H1 (cell line): ENCODE measurements around the gene MITF. TPM values are rescaled to one million over a fixed set of nuclear protein-coding genes. Genes with fewer than 3 reads are reported as not detected.

Experiments used
- CTCF ChIA-PET: fragments of 300-600 bp; sonication (Branson Sonifier 250); formaldehyde crosslinking; loops from one replicate; lab custom pipeline; 2021; ENCODE audit not compliant: partially characterized antibody; lab: Charles Lee
- POLR2A ChIA-PET: fragments of 300-600 bp; sonication (Branson Sonifier 250); formaldehyde crosslinking; loops from one replicate; lab custom pipeline; 2021; ENCODE audit warnings: inconsistent platforms; ENCODE audit not compliant: partially characterized antibody; lab: Charles Lee
- DNase-seq, 2 experiments: peaks; one replicate each; pipeline versions ENCODE4 v3.0.0 to v3.0.0-alpha.2; 2010 to 2022; ENCODE audit warnings: low spot score in 2 of 2, low read depth in 1 of 2, mixed read lengths in 1 of 2
- FAIRE-seq: peaks from 2 replicates; lab custom pipeline; 2011; peaks lifted over from hg19 to GRCh38; lab: Jason Lieb, UNC
- H2AFZ ChIP-seq: 2 replicates; pipeline ENCODE4 v1.8.1; 2012; ENCODE audit warnings: low read length, inconsistent platforms
- H2AK5ac ChIP-seq: 2 replicates; pipeline ENCODE4 v1.6.1; 2013; ENCODE audit warnings: low read depth, low read length
- H2BK120ac ChIP-seq: replicated peaks from 2 replicates; pipeline ENCODE3; 2013; ENCODE audit warnings: low read depth, low read length, inconsistent platforms
- H2BK12ac ChIP-seq: 2 replicates; pipeline ENCODE4 v1.6.1; 2013; ENCODE audit warnings: low read depth, low read length
- H2BK15ac ChIP-seq: 2 replicates; pipeline ENCODE4 v1.6.1; 2013; ENCODE audit warnings: low read length
- H2BK20ac ChIP-seq: 2 replicates; pipeline ENCODE4 v1.6.1; 2013; ENCODE audit warnings: low read length
- H2BK5ac ChIP-seq: 2 replicates; pipeline ENCODE4 v1.6.1; 2013; ENCODE audit warnings: low read depth, low read length
- H3K14ac ChIP-seq: 2 replicates; pipeline ENCODE4 v1.6.1; 2013; ENCODE audit warnings: inconsistent platforms; ENCODE audit not compliant: insufficient read length
- H3K18ac ChIP-seq: 2 replicates; pipeline ENCODE4 v1.6.1; 2013; ENCODE audit warnings: low read length; ENCODE audit errors: extremely low read depth
- H3K23ac ChIP-seq: 2 replicates; pipeline ENCODE4 v1.6.1; 2013; ENCODE audit warnings: inconsistent platforms; ENCODE audit not compliant: insufficient read length
- H3K23me2 ChIP-seq: 2 replicates; pipeline ENCODE4 v1.6.1; 2013; ENCODE audit warnings: low read depth, low read length
- H3K27ac ChIP-seq: 2 replicates; pipeline ENCODE4 v1.6.1; 2011; ENCODE audit warnings: low read depth, low read length, inconsistent platforms
- H3K27me3 ChIP-seq, 4 experiments: replicated peaks in 1 of 4; 1 replicate in 1 of 4; 2 replicates in 3 of 4; pipeline versions ENCODE4 v1.6.1 to v1.8.1; 2011 to 2013; ENCODE audit warnings: low read length in 3 of 4, mild to moderate bottlenecking in 3 of 4, inconsistent platforms in 2 of 4, mixed read lengths in 2 of 4, moderate library complexity in 1 of 4; ENCODE audit not compliant: control insufficient read depth in 3 of 4, insufficient read depth in 3 of 4; ENCODE audit errors: extremely low read depth in 1 of 4
- H3K36me3 ChIP-seq, 4 experiments: 2 replicates each; pipeline versions ENCODE4 v1.6.1 to v1.8.1; 2011 to 2013; ENCODE audit warnings: mild to moderate bottlenecking in 4 of 4, low read length in 3 of 4, moderate library complexity in 2 of 4, control low read depth in 1 of 4, inconsistent platforms in 1 of 4; ENCODE audit not compliant: insufficient read depth in 4 of 4, control insufficient read depth in 2 of 4
- H3K4ac ChIP-seq: replicated peaks from 2 replicates; pipeline ENCODE3; 2013; ENCODE audit warnings: low read length, low read depth, mixed read lengths, inconsistent platforms; ENCODE audit not compliant: insufficient read length
- H3K4me1 ChIP-seq, 4 experiments: replicated peaks in 1 of 4; 1 replicate in 1 of 4; 2 replicates in 3 of 4; pipeline versions ENCODE4 v1.6.1 to v1.8.1; 2011 to 2013; ENCODE audit warnings: low read length in 3 of 4, inconsistent platforms in 2 of 4, mixed read lengths in 1 of 4; ENCODE audit not compliant: insufficient read depth in 4 of 4, control insufficient read depth in 3 of 4
- H3K4me2 ChIP-seq, 2 experiments: 2 replicates each; pipeline versions ENCODE4 v1.6.1 to v1.8.1; 2011 to 2013; ENCODE audit warnings: low read depth in 2 of 2, low read length in 2 of 2, control low read depth in 1 of 2, inconsistent platforms in 1 of 2, mild to moderate bottlenecking in 1 of 2; ENCODE audit not compliant: insufficient read depth in 1 of 2
- H3K4me3 ChIP-seq, 4 experiments: fragments of 200-600, 300-600 bp in 1 of 4; sonication (generic), shearing (Covaris generic), sonication (Bioruptor Twin) in 1 of 4; 2 replicates each; pipeline versions ENCODE4 v1.5.1 to v1.8.1; 2011 to 2016; ENCODE audit warnings: low read length in 4 of 4, low read depth in 3 of 4, control low read depth in 2 of 4, inconsistent platforms in 2 of 4, mild to moderate bottlenecking in 2 of 4, mixed read lengths in 1 of 4, moderate library complexity in 1 of 4; ENCODE audit not compliant: insufficient read depth in 2 of 4; ENCODE audit errors: extremely low read depth in 1 of 4
- H3K56ac ChIP-seq: replicated peaks from 2 replicates; pipeline ENCODE3; 2013; ENCODE audit warnings: low read depth, mild to moderate bottlenecking, mixed read lengths, low read length, inconsistent platforms; ENCODE audit not compliant: insufficient read length
- H3K79me1 ChIP-seq: 2 replicates; pipeline ENCODE4 v1.6.1; 2013; ENCODE audit warnings: low read depth, low read length, control low read depth
- H3K79me2 ChIP-seq, 2 experiments: 2 replicates each; pipeline versions ENCODE4 v1.6.1 to v1.8.1; 2012 to 2013; ENCODE audit warnings: low read length in 2 of 2, mild to moderate bottlenecking in 2 of 2, inconsistent platforms in 1 of 2; ENCODE audit not compliant: insufficient read depth in 2 of 2, control insufficient read depth in 1 of 2
- H3K9ac ChIP-seq, 4 experiments: replicated peaks in 1 of 4; 1 replicate in 1 of 4; 2 replicates in 3 of 4; pipeline versions ENCODE4 v1.6.1 to v1.8.1; 2011 to 2013; ENCODE audit warnings: low read depth in 3 of 4, low read length in 3 of 4, control low read depth in 2 of 4, mild to moderate bottlenecking in 2 of 4, moderate library complexity in 2 of 4, inconsistent platforms in 1 of 4; ENCODE audit errors: extremely low read depth in 1 of 4
- H3K9me3 ChIP-seq, 2 experiments: 2 replicates each; pipeline versions ENCODE4 v1.6.1 to v1.8.1; 2012 to 2013; ENCODE audit warnings: mild to moderate bottlenecking in 2 of 2, moderate library complexity in 2 of 2, control low read depth in 1 of 2, inconsistent platforms in 1 of 2, low read depth in 1 of 2, low read length in 1 of 2, mixed read lengths in 1 of 2; ENCODE audit not compliant: insufficient read depth in 2 of 2
- H4K20me1 ChIP-seq, 2 experiments: replicated peaks in 1 of 2; 2 replicates each; pipeline versions ENCODE3 to v1.8.1; 2011 to 2013; ENCODE audit warnings: inconsistent platforms in 2 of 2, low read length in 2 of 2, mild to moderate bottlenecking in 1 of 2; ENCODE audit not compliant: insufficient read depth in 2 of 2, control insufficient read depth in 1 of 2
- H4K5ac ChIP-seq: 2 replicates; pipeline ENCODE4 v1.6.1; 2013; ENCODE audit warnings: low read length, low read depth, mixed read lengths, inconsistent platforms; ENCODE audit not compliant: insufficient read length
- H4K8ac ChIP-seq: 2 replicates; pipeline ENCODE4 v1.8.0; 2013; ENCODE audit warnings: mild to moderate bottlenecking, moderate library complexity, low read length, inconsistent platforms; ENCODE audit not compliant: insufficient read depth; ENCODE audit errors: extremely low read depth
- H4K91ac ChIP-seq: replicated peaks from 2 replicates; pipeline ENCODE3; 2013; ENCODE audit warnings: low read length, mixed read lengths, inconsistent platforms; ENCODE audit not compliant: insufficient read length
- E2F6 ChIP-seq: IDR thresholded peaks from 2 replicates; pipeline ENCODE4 v1.6.1; 2012; ENCODE audit warnings: inconsistent platforms
- WGBS, 2 experiments: shearing (Covaris generic) in 1 of 2; methylation state at CpG; one replicate each; pipeline versions ENCODE4 v1.1.6 to v1.1.7; 2013 to 2015; ENCODE audit warnings: low lambda C conversion rate in 2 of 2, mixed read lengths in 2 of 2, inconsistent platforms in 1 of 2, low coverage in 1 of 2, missing lambda C conversion rate in 1 of 2; ENCODE audit not compliant: insufficient replicate concordance in 2 of 2, insufficient coverage in 1 of 2, insufficient read length in 1 of 2; ENCODE audit errors: extremely low coverage in 1 of 2, missing lambda C conversion rate in 1 of 2; 5-methylcytosine and 5-hydroxymethylcytosine counted together
- polyA plus RNA-seq, 7 experiments: library from polyadenylated mRNA; depleted of rRNA in 3 of 7; stranded (reverse) in 5 of 7; unstranded in 2 of 7; fragments of >200 nt in 5 of 7; fragments of 200-250 nt in 2 of 7; gene quantifications; 1 replicate in 5 of 7; 2 replicates in 1 of 7; 4 replicates in 1 of 7; pipeline versions ENCODE4 v1.2.1 to v1.2.3, GENCODE V29; 2011 to 2013; ENCODE audit warnings: missing spikeins in 2 of 7, mixed read lengths in 2 of 7
- total RNA-seq: library from RNA; stranded (reverse); fragmentation: NEBNext Ultra II Directional; extraction: Animal tissue kit (Norgen Biotek cat#: 25700); gene quantifications from 2 replicates; pipeline ENCODE4 v1.2.1, GENCODE V29; 2021

MITF gene
- total and polyA plus RNA-seq, 2 of the 8 experiments (the other 6 are each of a cell fraction or from before 2014, with no cell fraction given): 0.53 to 1.4 TPM

- POLR2A ChIA-PET: no interaction called here
These were observed 227.9 kb downstream of the MITF start for GRCh38 chr3:69967156-69967555.

More at GRCh38 chr3:69967156-69967555, 227.9 kb downstream of the MITF start:
- H3K27ac ChIP-seq: no peak overlapping the region
- no peaks in the 10 kb centered on the region for H3K9me3 ChIP-seq
- no peaks in the 10 kb centered on the region for H3K36me3 ChIP-seq
- no peak overlapping the region for H2BK5ac ChIP-seq
- no peak overlapping the region for H4K5ac ChIP-seq
- H3K27me3 ChIP-seq: no peaks in the 10 kb centered on the region
- H3K4me2 ChIP-seq: no peak overlapping the region
- H3K23me2 ChIP-seq: no peaks in the 10 kb centered on the region
- no peak overlapping the region for H3K56ac ChIP-seq
- H3K23ac ChIP-seq: no peak overlapping the region
- no peak overlapping the region for H2AFZ ChIP-seq
- no peak overlapping the region for H2BK12ac ChIP-seq
- no peak overlapping the region for H4K8ac ChIP-seq
- H3K4ac ChIP-seq: no peak overlapping the region
- no peaks in the 10 kb centered on the region for H3K4me1 ChIP-seq
- 81% methylated on average over 6 of the region's 6 CpGs; no CpG with 5 or more reads in 1 of the 2 experiments for WGBS, 2 experiments
- no peak for TF ChIP-seq E2F6
- TF ChIP-seq, all 59 proteins: peak for 0
- Histone ChIP-seq H2BK20ac (no peak overlapping the region), H3K9ac (peak overlapping the region in 1 of 4 experiments; percentile 8; a peak in 1 of 7 replicates), H2BK15ac (no peak overlapping the region), H3K79me1 (no peaks in the 10 kb centered on the region), H2BK120ac (no peak overlapping the region), H4K20me1 (no peaks in the 10 kb centered on the region), H3K4me3 (no peak overlapping the region), H3K79me2 (no peaks in the 10 kb centered on the region), H2AK5ac (no peak overlapping the region), H3K14ac (no peak overlapping the region), H4K91ac (no peak overlapping the region), H3K18ac (no peak overlapping the region)
- CTCF ChIA-PET: no interaction called here
- DNase-seq (no peak), FAIRE-seq (no peak)
